Stimulated activated CD4-positive, alpha-beta T cell treated with anti-CD3 and anti-CD28 coated beads, Interleukin-1b, Interleukin-23, amount 100 ng/mL, for 48 hours (primary cell): ENCODE data around the gene EPHA4.

ENCODE experiments used
- DNase-seq: peaks from one replicate; pipeline ENCODE4 v3.0.0-alpha.2; 2020

EPHA4 gene

GRCh38 chr2:221431477-221431876, 140.6 kb downstream of the EPHA4 start:
- DNase-seq = no peak

- no peak for DNase-seq
These were observed 142.2 kb downstream of the EPHA4 start for GRCh38 chr2:221429741-221430491.

DNA sequence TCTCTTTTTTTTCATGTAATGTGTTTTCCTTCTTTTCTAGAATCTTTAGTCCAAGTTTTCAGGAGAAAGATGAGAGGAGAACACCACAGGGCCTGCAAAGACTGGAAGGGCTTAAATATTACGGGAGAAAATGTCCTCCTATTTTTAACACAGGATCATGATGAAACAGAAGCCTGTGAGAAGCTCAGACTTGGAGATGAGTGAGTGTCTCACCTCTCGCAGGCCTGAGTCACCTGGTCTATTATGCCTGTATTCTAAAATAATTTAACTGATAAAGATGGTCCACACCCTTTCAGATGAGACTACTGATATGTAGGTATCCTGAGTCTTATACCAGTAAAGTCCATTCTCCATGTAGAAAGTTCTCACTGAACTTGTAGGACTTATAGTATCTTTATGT, 143.2 kb downstream of the EPHA4 start:
- DNase-seq = no peak

DNA sequence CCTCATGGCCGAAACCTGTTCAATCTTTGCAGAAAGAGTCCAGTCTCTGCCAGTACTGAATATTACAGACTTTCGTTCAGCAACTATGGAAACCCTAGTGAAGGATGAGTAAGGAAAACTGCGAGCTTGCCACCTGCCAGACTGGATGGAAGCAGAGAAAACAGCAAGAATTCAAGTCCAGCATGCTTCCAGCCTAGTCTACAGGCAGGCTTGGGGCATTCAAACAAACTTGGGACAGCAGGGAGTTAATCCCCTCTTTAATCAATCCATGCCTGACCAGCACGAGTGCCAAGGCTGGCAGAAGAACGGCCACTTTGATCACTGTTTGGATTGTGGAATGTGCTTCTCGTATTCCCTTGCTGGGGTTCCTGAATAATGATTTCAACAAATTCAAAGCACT, 145.2 kb downstream of the EPHA4 start:
- no peak for DNase-seq

- no peak for DNase-seq
These were observed 146.2 kb downstream of the EPHA4 start for GRCh38 chr2:221425891-221426290.

DNA sequence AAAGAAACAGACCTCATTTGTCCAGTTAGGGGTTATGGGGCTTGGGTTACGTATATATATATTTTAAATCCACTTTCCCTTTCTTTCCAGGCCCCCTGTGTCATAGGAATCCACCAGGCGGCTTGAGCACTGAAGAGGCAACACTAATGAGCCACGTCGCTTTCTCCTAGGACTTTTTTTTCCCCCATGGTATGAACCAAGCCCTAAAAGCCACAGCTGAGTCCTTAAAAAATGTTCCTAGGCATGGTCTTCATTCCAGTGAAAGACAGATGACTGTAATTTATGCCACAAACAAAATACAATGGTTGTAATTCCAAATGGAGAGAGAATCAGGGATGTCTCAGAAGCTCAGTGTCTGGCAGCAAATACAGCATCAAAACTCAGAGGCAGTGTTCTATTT, 146.8 kb downstream of the EPHA4 start:
- no peak for DNase-seq

- DNase-seq = no peak
These were observed 148.8 kb downstream of the EPHA4 start for GRCh38 chr2:221423210-221423804.

DNA sequence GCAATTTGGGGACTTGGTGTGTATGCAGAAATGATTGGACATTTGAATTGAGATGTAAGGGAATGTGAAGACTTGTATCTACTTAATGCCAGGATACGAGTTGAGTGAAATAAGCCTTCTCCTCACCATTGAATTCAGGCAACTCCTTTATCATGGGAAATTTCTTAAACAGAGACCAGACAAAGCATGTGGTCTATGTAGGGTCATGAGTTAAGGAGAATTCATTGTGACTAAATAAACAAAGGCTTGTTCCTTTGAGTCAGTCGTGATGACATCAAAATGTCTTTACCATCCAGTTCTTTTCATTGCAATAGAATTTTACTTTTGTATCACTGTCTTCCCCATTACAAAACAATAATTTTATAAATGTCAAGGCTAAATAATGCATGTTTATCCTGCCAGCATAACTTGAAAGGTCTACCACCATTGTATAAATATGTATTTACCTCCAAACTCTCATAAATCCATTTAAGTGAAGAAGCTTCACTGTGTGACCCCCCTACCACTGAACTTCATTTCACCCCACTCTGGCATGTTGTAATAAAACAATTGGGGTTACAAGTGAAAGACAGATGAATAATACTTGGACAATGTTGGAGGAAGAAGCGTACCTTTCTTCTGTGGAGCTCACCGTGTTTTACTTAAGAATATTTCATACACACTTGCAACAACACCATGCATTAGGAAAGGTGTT, 149.4 kb downstream of the EPHA4 start:
- no peak for DNase-seq

DNA sequence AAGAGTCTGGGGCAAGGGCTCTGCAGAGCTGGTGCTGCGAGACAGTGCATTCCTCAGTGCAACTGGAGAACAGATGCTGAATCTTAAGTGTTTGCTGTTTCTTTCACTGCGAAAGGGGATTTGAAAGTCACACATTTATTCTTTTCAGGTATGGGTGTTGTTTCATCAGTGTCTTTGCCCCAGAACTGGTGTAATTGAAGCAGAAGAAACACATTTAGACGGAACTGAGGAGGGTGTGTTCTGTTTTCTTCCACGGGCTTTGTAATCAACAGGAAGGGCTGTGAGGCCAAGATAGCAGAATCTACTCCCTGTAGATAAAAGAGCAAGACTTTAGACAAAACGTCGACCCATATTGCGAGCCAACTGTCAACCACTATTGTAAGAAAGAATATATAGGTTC, 151.9 kb downstream of the EPHA4 start:
- no peak for DNase-seq

DNA sequence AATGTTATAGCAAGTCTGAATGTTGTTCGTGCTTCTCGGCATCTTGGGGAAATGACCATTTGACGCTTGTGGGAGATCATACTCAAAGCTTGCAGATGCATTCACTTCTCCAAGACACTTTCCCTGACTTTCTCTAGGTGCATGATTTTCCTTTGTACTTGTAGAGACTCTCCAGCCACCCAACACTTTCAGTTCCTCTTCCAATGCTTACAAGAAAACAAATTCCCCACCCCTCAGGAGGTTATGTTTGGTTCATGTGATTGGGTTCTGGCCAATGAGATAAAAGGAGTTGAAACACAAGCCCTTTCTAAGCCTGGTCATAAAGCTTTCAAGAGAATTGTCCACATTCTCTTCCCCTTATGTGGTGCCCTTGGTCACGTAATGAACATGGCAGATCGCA, 156.3 kb downstream of the EPHA4 start:
- DNase-seq = no peak

DNA sequence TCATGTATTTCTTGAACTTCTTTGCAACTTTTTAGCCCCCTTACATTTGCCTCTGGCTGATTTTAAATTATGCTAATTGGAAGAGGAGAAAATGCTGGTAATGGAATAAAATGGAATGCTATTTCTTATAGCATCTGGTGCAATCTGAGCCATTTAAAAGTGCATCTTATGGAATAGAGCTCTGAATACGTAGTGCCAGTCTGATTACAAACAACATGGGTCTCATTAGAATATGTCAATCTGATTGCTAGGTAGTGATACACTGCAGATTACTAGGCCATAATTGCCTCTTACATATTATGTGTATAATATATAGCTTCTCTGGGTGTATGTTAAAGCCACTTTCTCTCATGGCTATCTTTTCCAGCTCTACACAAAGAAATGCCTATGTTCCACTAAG, 159.1 kb downstream of the EPHA4 start:
- no peak for DNase-seq

DNA sequence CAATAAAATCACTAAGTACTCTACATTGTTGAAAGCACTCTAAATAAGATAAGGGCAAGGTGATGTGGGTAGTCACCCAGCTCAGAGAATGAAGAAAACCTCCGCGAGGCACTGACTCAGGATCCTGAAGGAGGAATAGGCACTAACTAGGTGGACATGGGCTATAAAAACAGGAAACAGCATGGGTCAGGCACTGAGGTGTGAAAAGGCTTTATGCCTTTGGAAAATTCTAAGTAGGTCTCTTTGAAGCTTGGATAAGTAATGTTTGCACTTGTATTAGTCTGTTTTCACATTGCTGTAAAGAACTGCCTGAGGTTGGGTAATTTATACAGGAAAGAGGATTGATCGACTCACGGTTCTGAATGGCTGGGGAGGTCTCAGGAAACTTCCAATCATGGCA, 161.6 kb downstream of the EPHA4 start:
- no peak for DNase-seq

- DNase-seq = no peak
These were observed 164.3 kb downstream of the EPHA4 start for GRCh38 chr2:221407765-221408164.

DNA sequence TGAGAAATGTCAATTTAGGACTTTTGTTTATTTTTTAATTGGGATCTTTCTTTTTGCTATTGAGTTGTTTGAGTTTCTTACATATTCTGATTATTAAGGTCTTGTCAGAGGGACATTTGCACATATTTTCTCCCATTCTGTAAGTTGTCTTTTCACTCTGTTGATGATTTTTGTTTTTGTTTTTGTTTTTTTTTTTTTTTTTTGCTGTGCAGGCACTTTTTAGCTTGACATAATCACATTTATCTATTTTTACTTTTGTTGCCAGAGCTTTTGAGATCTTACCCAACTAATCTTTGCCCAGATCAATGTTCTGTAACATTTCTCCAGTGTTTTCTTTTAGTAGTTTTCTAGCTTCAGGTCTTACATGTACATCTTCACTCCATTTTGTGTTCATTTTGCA, 166.6 kb downstream of the EPHA4 start:
- DNase-seq = no peak

DNA sequence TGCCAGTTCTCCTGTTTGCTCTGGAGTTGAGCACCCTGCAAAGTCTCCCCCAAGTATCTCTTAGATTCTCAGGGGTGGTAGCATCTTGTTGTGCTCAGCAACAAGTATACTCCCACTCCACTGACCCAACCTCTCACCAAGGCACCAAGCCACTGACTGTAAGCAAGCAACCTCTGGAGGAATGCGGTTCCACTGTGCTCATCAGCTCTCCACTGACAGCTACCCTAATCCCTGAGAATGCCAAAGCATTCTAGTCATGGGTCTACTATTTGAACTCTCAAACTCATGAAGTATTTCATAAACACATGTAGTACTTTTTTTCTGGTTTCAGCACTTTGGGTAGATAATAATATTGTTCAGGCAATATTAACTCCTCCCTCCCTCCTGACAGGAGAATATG, 170.0 kb downstream of the EPHA4 start:
- no peak for DNase-seq

DNA sequence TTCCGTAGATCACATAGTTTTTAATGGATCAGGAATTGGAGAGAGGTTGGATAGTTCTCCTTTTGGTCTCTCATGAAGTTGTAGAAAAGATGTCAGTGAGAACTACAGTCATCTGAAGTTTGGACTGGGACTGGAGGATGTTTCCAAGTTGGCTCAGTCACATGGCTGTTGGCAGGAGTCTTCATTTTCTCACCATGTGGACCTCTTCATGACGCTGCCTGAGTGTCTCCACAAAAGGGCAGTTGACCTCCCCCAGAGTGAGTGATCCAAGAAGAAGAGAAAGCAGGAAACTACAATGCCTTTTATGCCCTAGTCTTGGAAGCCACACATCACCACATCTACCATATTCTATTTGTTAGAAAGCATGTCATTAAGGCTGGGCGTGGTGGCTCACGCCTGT, 171.7 kb downstream of the EPHA4 start:
- DNase-seq = no peak

GRCh38 chr2:221399183-221399582, 172.9 kb downstream of the EPHA4 start:
- no peak for DNase-seq

GRCh38 chr2:221397187-221397586, 174.9 kb downstream of the EPHA4 start:
- DNase-seq = no peak

GRCh38 chr2:221392228-221392881, 179.7 kb downstream of the EPHA4 start:
- no peak for DNase-seq

- DNase-seq = no peak
These were observed 181.2 kb downstream of the EPHA4 start for GRCh38 chr2:221390878-221391277.

GRCh38 chr2:221389904-221390303, 182.2 kb downstream of the EPHA4 start:
- DNase-seq = no peak

DNA sequence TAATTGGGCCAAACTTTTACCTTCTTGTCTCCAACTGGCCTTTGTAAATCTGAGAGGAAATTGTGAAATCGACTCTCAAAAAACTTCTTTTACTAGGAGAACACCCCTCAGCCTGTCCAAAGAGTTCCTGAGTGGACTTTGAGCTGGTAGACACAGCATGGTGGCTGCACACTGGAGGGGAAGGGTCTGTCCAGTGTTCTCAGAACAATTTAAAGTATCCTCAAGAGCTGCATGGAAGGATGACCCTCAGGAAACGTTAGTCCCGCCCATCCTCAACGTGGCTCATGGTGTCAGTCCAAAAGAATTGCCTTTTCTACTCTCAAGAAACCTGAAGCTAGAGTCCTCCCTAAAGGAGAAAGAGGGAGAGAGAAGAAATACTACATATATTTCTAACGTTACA, 182.7 kb downstream of the EPHA4 start:
- DNase-seq = no peak

DNA sequence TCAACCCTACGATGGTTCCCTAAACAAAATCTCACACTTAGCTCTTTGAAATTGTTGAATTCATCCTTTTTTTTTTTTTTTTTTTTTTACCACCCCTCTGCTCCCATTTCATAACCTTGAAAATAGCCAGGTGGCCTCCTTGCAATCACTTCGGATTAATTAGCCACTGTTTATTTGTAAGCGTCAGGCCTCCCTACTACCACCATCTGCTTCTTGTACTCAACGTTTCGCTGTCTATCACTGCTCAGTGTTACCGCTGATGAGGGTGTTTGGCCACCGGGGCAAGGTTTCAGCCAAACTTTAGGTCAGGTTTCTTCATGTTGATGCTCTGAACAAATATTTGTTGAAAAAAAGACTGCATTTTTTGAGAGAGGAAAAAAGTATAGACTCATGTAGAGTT, 183.2 kb downstream of the EPHA4 start:
- DNase-seq = no peak

DNA sequence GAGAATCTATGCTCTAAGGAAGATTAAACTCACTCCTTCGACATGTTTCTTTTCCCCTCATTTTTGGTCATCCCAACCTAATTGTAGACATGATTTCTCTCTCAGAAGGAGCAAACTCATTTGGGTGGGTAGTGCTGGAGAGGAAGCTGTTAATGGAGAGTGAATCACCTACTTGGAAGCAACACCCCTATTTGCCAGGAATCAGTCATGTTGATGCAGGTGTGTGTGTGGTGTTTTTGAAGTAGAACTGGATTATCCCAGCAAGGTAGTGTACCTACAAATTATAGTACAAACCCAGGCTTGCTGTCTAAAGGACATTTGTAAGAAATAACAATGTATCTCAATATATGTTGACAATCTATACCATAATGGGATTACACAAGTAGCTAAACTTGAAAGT, 186.4 kb downstream of the EPHA4 start:
- DNase-seq = no peak
